Tibial artery (tissue), 4 donors: ENCODE data around the gene GABRA5.

ENCODE experiments used
- DNase-seq, 2 donors: peaks; one replicate each; pipeline ENCODE4 v3.0.0-alpha.2; 2019
- H3K27ac ChIP-seq, 2 donors: fragments of 200-600 bp; sonication (generic) in 1 of 2; 1 replicate in 1 of 2; 2 replicates in 1 of 2; pipeline ENCODE4 v1.5.1; 2018 to 2019; ENCODE audit warnings: mild to moderate bottlenecking in 1 of 2
- H3K27me3 ChIP-seq, 2 donors: fragments of 200-600 bp; sonication (generic) in 1 of 2; one replicate each; pipeline versions ENCODE4 v1.5.1 to v1.6.0; 2016 to 2019
- H3K36me3 ChIP-seq, 3 donors: fragments of 200-600 bp; sonication (generic) in 2 of 3; one replicate each; pipeline ENCODE4 v1.5.1; 2016 to 2019; ENCODE audit warnings: mild to moderate bottlenecking in 2 of 3
- H3K4me1 ChIP-seq, 4 donors: fragments of 200-600 bp; sonication (generic) in 2 of 4; 1 replicate in 3 of 4; 2 replicates in 1 of 4; pipeline ENCODE4 v1.5.1; 2016 to 2019
- H3K4me3 ChIP-seq, 2 donors: fragments of 200-600 bp; sonication (generic) in 1 of 2; 1 replicate in 1 of 2; 2 replicates in 1 of 2; pipeline ENCODE4 v1.5.1; 2018 to 2019; ENCODE audit warnings: mild to moderate bottlenecking in 2 of 2
- H3K9me3 ChIP-seq, 3 donors: fragments of 200-600 bp; sonication (generic) in 1 of 3; one replicate each; pipeline ENCODE4 v1.5.1; 2016 to 2019
- CTCF ChIP-seq, 2 experiments: fragments of 200-600 bp in 1 of 2; fragments of 450-650 bp in 1 of 2; IDR thresholded peaks; one replicate each; pipeline ENCODE4 v1.5.1; 2017 to 2019; ENCODE audit warnings: antibody characterized with exemption in 2 of 2, mild to moderate bottlenecking in 1 of 2, moderate library complexity in 1 of 2
- intact Hi-C: fragments of 100-400 bp; cut with DNase I; formaldehyde crosslinking; loops from one replicate; pipeline ENCODE4 v1.15.0; 2023; ENCODE audit warnings: low total_unique reads

Gene GABRA5

GRCh38 chr15:26879706-26880105 lies 12.8 kb downstream of the GABRA5 start:
- intact Hi-C loops: no loop called here
- Histone ChIP-seq H3K27ac (no peak overlapping the region), H3K36me3 (no peaks in the 10 kb centered on the region), H3K9me3 (no peaks in the 10 kb centered on the region), H3K4me3 (no peak overlapping the region), H3K27me3 (peaks cover 0 to 23% of the 10 kb centered on the region in 2 donors), H3K4me1 (no peaks in the 10 kb centered on the region)
- TF ChIP-seq CTCF (IDR thresholded peaks at IDR 0.05): no peak
- DNase-seq: no peak

- Histone ChIP-seq H3K4me1 (no peaks in the 10 kb centered on the region), H3K27ac (no peak overlapping the region), H3K9me3 (no peaks in the 10 kb centered on the region), H3K36me3 (no peaks in the 10 kb centered on the region), H3K4me3 (no peak overlapping the region), H3K27me3 (peaks cover 0 to 22% of the 10 kb centered on the region in 2 donors)
- intact Hi-C loops: no loop called here
- DNase-seq: no peak
- no peak for TF ChIP-seq CTCF (IDR thresholded peaks at IDR 0.05)
Observed at GRCh38 chr15:26882112-26882511, 15.2 kb downstream of the GABRA5 start.

- TF ChIP-seq CTCF (IDR thresholded peaks at IDR 0.05): no peak
- Histone ChIP-seq H3K9me3 (no peaks in the 10 kb centered on the region), H3K27me3 (peaks cover 0 to 22% of the 10 kb centered on the region in 2 donors), H3K4me3 (no peak overlapping the region), H3K27ac (no peak overlapping the region), H3K4me1 (no peaks in the 10 kb centered on the region), H3K36me3 (no peaks in the 10 kb centered on the region)
- DNase-seq: no peak
- intact Hi-C loops: no loop called here
Observed at GRCh38 chr15:26882616-26883365, 15.9 kb downstream of the GABRA5 start.

DNA sequence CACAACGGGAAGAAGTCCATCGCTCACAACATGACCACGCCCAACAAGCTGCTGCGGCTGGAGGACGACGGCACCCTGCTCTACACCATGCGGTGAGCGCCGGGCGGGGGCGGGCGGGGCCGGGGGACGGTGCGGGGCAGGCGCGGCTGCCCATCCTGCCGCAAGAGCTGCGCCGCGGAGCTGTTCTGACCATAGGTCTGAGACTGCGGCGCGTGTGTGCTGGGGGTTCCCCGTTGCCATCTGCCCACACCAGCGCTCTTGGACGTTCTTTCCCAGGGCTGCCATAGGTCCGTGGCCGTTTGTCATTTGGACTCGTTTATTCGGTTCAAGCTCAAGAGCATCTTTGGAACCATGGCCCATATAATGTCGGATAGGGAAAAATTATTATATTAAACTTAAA lies 16.6 kb downstream of the GABRA5 start:
- intact Hi-C loops: no loop called here
- no peak overlapping the region for H3K27ac ChIP-seq
- H3K4me3 ChIP-seq: no peak overlapping the region
- DNase-seq: no peak
- no peak for TF ChIP-seq CTCF (IDR thresholded peaks at IDR 0.05)
- H3K9me3 ChIP-seq: no peaks in the 10 kb centered on the region
- peaks cover 0 to 22% of the 10 kb centered on the region in 2 donors for H3K27me3 ChIP-seq
- no peaks in the 10 kb centered on the region for H3K4me1 ChIP-seq
- H3K36me3 ChIP-seq: no peaks in the 10 kb centered on the region

DNA sequence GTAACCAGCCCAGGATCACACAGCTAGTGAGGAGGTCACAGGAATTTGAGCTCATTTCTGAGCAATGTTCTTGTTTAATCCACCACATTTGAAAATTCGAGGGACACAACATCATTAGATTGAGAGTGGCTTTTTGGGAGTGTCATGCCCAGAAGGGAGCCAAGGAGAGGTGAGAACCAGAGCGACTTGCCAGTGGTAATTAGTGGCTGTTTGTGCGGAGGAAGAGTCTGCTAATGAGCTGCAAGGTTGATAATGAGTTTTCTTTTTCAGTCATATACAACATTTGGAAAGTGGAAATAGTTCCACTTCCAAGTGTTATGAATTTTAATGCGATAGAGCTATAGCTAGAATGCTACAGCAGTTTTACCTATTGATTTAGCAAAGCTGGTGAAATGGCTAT lies 19.7 kb downstream of the GABRA5 start:
- TF ChIP-seq CTCF (IDR thresholded peaks at IDR 0.05): no peak
- Histone ChIP-seq H3K36me3 (no peaks in the 10 kb centered on the region), H3K27me3 (peaks cover 0 to 28% of the 10 kb centered on the region in 2 donors), H3K4me3 (no peak overlapping the region), H3K9me3 (no peaks in the 10 kb centered on the region), H3K4me1 (peaks cover 0 to 6% (median 4%) of the 10 kb centered on the region in 4 donors), H3K27ac (no peak overlapping the region)
- no peak for DNase-seq
- intact Hi-C loops: no loop called here
